H1 (cell line): Measurements from ENCODE around the gene GLP1R. TPM values are rescaled to one million over a fixed set of nuclear protein-coding genes. Genes with fewer than 3 reads are reported as not detected.

Source experiments
- BCL11A ChIP-seq, 2 experiments: IDR thresholded peaks; one replicate each; pipeline ENCODE4 v1.6.1; 2011; ENCODE audit warnings: low read depth in 2 of 2, low read length in 2 of 2, mild to moderate bottlenecking in 2 of 2
- SIRT6 ChIP-seq: IDR thresholded peaks from one replicate; pipeline ENCODE4 v1.7.1; 2012; ENCODE audit warnings: low read length, inconsistent platforms
- polyA plus RNA-seq, 7 experiments: library from polyadenylated mRNA; depleted of rRNA in 3 of 7; stranded (reverse) in 5 of 7; unstranded in 2 of 7; fragments of >200 nt in 5 of 7; fragments of 200-250 nt in 2 of 7; gene quantifications; 1 replicate in 5 of 7; 2 replicates in 1 of 7; 4 replicates in 1 of 7; pipeline versions ENCODE4 v1.2.1 to v1.2.3, GENCODE V29; 2011 to 2013; ENCODE audit warnings: missing spikeins in 2 of 7, mixed read lengths in 2 of 7
- total RNA-seq: library from RNA; stranded (reverse); fragmentation: NEBNext Ultra II Directional; extraction: Animal tissue kit (Norgen Biotek cat#: 25700); gene quantifications from 2 replicates; pipeline ENCODE4 v1.2.1, GENCODE V29; 2021

The GLP1R gene
- total and polyA plus RNA-seq, 2 of the 8 experiments (the other 6 are each of a cell fraction or from before 2014, with no cell fraction given), result 2.6 to 2.7 TPM

- TF ChIP-seq SIRT6 (no peak), BCL11A (IDR thresholded peaks at IDR 0.05; ENCODE audit: low read depth in 2 of 2, low read length in 2 of 2) (no peak)
Measured at GRCh38 chr6:39100358-39100757, 51.8 kb downstream of the GLP1R start (continued).
